Spleen (tissue), 7 donors: ENCODE results near the gene KIAA0586.

Experiments
- CTCF ChIP-seq, 11 experiments: fragments of 200-600 bp in 7 of 11; fragments of 450-650 bp in 4 of 11; sonication (generic) in 4 of 11; IDR thresholded peaks in 8 of 11; conservative IDR thresholded peaks in 3 of 11; 1 replicate in 7 of 11; 2 replicates in 4 of 11; pipeline versions ENCODE4 v1.4.0 to v1.8.0; 2016 to 2021; ENCODE audit warnings: antibody characterized with exemption in 11 of 11, inconsistent platforms in 4 of 11, mild to moderate bottlenecking in 1 of 11
- POLR2A ChIP-seq, 3 donors: fragments of 450-650 bp; IDR thresholded peaks; one replicate each; pipeline ENCODE4 v1.5.1; 2017; ENCODE audit warnings: antibody characterized with exemption in 3 of 3, mild to moderate bottlenecking in 1 of 3
- POLR2AphosphoS5 ChIP-seq, 3 donors: sonication (generic); formaldehyde crosslinking; IDR thresholded peaks; one replicate each; pipeline ENCODE4 v1.5.1; 2017; ENCODE audit warnings: antibody characterized with exemption in 3 of 3
- donor health status: DM: no; HTN: no; CAD: no; lungs with moderate emphysema.
- donor health status: DM: no; HTN: no; CAD: no.
- donor health status: DM: no; HTN: no; CAD: no.

- TF ChIP-seq CTCF (IDR thresholded peaks at IDR 0.05 in 8 of 11, conservative IDR thresholded peaks at IDR 0.05 in 3 of 11) = no peak
- TF ChIP-seq POLR2A (IDR thresholded peaks at IDR 0.05) = no peak
- TF ChIP-seq POLR2AphosphoS5 (IDR thresholded peaks at IDR 0.05) = no peak
Observed at GRCh38 chr14:58455593-58456265, 28.2 kb downstream of the KIAA0586 start.
